GM04504 (cell line): ENCODE data around the gene PIEZO2.

ENCODE experiments used
- DNase-seq: peaks from one replicate; pipeline ENCODE4 v3.0.0-alpha.2; 2012; ENCODE audit warnings: low read depth

The PIEZO2 gene

GRCh38 chr18:11064727-11065460 lies 84.5 kb downstream of the PIEZO2 start:
- DNase-seq, result no peak

DNA sequence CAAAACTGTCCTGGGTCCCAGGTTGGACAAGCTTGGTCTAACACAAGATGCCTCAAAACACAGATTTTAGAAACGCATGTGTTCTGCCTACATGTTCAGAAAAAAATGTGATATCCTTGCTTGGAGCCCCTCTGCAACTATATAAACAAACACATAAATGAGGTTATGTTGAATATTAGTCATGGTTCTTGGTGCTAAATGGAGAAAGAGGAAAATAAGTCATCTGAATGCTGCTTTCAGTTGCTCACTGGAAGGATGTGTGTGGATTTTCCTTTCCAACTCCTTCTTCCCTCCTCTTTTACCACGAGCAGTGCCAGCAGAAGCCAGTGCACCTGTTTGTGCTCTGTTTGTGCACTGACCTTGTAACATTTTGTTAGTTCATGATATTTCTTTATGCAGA lies 85.3 kb downstream of the PIEZO2 start:
- DNase-seq, result no peak

- DNase-seq, result no peak
These were observed 93.6 kb downstream of the PIEZO2 start for GRCh38 chr18:11055721-11056120.

GRCh38 chr18:11054497-11054896 lies 94.9 kb downstream of the PIEZO2 start:
- no peak for DNase-seq

GRCh38 chr18:11053293-11053692 lies 96.1 kb downstream of the PIEZO2 start:
- DNase-seq, result no peak

- DNase-seq, result no peak
These were observed 96.6 kb downstream of the PIEZO2 start for GRCh38 chr18:11052800-11053199.

DNA sequence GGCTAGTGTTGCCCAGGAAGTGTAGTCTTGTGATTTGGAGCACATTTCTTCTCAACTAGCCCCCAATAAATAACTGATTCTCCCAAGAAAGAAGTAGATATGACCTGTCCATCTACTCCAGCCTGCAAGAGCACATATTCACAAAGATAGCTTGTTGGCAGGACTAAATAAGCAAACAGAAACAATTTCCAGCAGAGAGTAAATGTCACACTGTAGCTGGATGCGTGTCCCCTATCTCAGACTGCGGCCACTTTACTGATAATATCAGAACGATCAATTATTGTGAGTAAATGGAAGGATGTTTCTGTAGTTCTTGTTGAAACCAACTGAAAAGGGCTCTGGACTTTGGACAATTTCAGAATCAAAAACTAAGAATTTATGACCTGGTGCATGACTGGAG lies 97.9 kb downstream of the PIEZO2 start:
- no peak for DNase-seq

GRCh38 chr18:11050966-11051365 lies 98.4 kb downstream of the PIEZO2 start:
- DNase-seq, result no peak

DNA sequence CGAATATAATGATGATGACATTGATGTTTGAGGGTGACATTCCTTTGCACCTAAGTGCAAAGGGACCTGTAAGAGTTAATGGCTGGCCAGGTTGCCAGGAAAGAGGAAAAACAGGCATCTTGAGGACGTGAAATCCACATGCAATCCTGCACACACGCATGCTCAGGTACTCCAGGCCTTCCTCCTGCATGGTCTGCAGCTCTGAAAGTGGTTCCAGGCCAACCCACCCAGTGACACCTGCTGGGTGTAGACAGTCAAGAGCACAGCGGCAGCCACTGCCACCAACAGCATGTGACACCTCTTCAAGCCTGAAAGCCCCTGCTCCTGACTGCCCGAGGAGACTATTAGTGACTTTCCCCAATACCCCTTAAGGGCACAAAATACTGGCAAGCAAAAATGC lies 101.6 kb downstream of the PIEZO2 start:
- no peak for DNase-seq

DNA sequence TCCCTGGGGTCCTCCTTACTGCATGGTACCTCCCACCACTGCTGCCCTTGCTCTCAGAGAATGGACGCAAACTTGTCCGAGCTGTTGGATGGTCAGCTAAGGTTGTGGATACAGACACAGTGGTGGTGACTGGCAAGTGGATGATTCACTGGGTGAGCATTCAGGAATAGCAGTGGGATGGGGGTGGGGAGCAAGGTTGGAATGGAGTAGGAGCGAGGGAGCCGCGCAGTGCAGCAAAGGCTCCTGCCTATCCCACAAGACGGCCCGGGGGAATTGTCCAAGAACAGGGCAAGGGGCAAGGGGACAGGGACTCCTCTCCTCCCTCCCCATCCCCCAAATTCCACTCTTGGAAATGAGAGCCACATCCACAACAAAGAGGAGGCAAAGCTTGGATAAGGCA lies 102.2 kb downstream of the PIEZO2 start:
- no peak for DNase-seq

DNA sequence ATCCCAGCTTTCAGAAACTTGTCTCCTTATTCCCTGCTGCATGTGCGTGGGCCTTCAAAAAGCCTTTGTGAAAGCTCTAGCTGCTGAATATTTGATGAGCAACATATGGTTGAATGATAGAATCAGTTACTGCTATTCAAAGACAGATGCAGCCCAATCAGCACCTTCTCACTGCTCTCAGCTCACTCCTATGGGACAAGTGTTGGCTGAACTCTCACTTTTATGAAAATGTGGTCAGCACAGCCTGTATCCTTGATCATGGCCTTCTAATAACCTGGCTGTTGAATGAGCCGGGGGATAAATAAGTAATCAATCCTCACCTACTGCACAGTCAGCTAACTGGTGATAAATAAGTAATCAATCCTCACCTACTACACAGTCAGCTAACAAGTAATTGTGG lies 103.2 kb downstream of the PIEZO2 start:
- DNase-seq, result no peak

DNA sequence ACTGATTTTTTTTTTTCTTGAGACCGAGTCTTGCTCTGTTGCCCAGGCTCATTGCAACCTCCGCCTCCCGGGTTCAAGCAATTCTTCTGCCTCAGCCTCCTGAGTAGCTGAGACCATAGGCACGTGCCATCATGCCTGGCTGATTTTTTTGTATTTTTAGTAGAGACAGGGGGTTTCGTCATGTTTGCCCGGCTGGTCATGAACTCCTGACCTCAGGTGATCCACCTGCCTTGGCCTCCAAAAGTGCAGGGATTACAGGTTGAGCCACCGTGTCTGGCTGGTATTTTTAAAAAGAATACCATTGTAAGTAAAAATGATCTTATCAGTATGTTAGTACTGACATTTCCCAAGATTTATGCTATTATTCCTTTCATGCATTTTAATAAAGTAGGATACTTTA lies 105.7 kb downstream of the PIEZO2 start:
- DNase-seq, result no peak

DNA sequence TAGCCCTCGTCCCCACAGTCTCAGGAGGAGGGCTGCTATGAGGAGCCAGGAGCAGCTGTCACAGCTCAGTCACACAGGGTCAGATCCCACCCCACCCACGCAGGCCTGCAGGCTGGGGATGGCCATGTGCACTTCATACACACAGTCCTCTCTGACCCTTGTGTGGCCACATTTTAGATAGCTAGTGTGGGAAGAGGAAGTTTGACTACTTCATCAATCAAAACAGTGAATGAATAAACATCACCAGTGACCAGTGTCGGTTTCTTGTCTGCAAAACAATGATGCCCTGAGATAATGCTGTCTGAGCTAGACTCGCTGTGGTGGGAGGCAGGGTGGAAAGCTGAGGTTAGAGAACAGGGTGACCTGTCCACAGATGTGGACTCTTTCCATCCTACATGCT lies 107.1 kb downstream of the PIEZO2 start:
- no peak for DNase-seq

GRCh38 chr18:11040823-11041656 lies 108.3 kb downstream of the PIEZO2 start:
- DNase-seq, result peak; percentile 20

DNA sequence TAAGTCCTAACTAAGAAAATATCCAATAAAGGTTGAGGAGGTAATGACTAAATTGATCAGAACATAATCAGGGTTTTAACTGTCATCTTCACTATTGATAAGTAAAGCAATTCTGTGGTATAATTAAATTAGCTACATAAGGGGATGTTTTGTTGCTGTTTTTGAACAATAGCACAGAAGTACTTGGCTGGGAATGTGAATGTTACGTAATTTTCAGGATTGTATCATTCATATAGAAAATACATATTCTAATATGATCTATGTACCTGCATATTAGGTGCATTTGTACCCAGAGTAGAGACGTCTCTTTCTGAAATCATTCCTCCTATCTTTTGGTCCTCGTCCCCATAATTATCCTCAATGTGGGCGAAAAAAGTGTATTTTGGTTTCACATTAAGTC lies 109.0 kb downstream of the PIEZO2 start:
- no peak for DNase-seq

DNA sequence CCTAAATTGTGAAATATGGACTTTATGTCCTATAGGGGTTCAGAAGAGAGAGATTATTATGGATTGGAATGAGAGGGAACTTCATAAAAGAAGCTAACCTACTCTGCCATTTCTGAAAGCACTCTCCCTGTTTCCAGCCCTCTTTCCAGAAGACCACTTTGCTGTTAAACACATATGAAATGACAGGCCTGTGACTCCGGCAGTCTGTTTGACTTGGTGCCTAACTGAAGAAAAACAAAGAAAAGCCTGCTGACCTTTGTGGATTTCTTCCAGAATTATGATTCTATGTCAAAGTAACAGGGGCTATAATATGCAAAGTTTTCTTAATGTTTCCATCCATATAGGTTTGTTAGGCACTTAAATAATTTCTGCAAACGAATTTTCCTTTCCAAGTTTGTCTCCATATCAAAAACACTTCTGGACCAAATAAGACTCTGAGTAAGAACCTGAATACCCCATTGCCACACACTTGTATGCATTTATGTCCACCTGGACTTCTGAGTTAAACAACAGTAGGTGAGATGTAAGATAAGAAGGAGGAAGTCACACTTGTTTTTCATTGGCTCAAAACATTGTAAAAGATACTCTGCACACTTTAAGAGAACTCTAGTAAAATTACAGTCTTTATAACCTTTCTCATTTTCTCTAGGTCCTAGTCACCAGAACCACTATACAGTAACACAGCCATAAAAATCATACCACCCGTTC lies 111.7 kb downstream of the PIEZO2 start:
- DNase-seq, result no peak

DNA sequence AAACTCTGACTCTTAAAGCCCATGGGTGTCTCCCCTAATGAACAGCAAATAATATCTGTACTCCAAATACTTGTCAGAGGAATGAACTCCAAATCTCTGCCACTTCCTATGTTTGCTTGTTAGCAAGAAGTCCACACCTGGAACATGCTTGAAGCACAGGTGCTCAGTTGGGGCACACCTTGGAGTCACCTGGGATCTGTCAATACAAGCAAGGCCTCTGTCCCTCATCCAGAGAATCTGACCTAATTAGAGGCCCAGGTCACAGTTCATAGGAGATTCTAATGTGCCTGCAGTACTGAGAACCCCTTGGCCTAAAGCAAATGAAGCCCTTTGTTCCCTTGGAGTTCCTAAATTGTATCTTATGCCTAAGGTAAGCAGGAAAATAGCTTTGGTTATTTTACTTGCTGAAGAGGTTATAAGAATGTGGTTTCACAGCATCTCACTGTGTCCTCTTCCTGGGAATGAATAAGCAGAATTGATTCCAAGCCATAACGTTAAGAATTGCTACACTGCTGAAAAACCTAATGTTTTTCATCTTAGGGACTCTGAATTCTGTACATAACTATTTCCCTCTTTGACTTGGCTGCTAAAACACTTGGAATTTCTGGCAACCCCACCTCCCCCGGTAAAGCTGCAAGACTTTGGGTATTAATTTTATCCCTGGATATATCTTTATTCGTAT lies 113.4 kb downstream of the PIEZO2 start:
- no peak for DNase-seq

DNA sequence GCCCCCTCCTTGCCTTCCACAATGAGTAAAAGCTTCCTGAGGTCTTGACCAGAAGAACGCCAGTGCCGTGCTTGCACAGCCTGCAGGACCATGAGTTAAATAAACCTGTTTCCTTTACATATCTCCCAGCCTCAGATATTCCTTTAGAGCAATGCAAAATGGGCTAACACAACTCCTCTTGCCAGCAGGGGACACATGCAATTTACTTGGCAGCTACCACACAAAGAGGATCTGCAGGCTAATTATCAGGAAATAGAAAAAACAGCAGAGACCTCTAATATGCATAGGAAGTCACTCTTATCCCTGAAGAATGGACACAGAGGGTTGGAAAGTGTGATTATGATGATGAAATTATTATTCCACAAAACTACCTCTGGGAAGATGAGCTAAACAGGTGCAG lies 114.0 kb downstream of the PIEZO2 start:
- DNase-seq, result no peak

GRCh38 chr18:11034884-11035283 lies 114.5 kb downstream of the PIEZO2 start:
- peak; percentile 3 for DNase-seq

DNA sequence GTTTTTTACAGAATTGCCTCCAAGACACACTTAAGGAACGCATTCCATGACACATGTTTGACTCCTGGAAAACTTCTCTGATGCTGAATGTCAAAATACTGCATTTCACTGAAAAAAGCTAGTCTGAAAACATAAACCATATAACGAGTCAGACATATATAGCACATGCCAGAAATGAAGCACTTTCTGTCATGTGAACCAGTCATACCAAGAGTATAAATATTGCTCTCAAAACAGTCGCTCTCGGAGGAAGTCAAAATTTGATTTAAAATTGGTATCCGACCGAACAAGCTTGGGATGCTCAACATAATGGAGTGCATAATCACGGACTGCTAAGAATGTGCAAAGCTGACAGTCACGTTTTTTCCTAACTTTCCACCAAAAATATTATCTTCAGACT lies 115.9 kb downstream of the PIEZO2 start:
- no peak for DNase-seq

DNA sequence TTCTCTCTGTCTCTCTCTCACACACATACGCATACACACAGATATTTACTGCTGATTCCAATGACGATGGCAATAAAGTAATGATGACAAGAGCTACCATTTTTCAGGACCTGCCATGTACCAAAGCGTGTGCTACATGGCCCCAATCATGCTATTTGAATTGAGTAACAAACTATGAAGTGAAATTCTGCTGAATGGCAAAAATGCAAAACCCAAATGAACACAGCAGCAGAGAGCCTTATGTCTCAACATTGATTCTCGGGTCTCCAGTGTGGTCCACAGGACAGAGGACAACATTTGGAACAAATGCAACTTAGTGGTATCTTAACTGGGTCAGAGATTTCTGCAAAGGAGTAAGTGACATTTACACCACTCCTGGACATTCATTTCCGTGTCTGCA lies 117.4 kb downstream of the PIEZO2 start:
- DNase-seq, result no peak

DNA sequence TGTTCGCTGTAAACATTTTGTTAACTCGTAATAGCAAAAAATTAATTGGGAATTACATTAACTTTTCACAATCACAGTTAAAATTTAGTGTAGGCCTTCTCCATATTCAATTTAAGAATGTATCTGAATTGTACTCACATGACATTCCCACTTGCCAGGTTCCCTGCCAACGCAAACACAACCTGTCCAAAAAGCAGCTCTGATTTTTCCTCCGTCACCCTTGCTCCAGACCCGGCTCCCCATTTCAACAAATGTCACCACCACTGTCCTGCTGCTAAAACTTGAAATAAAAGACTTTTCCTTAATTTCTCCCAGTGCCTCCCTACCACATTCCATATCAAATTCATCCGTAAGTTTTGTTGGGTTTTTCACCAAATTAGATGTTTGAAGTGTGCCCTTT lies 120.3 kb downstream of the PIEZO2 start:
- DNase-seq, result no peak
